ENCODE data around the gene RCE1. TPM values are rescaled to one million over a fixed set of nuclear protein-coding genes. Genes with fewer than 3 reads are reported as not detected.

RCE1 gene
- total and polyA plus RNA-seq, 7 experiments from 2014 or later: 17.2 to 47.1 (median 31.2) TPM

DNA sequence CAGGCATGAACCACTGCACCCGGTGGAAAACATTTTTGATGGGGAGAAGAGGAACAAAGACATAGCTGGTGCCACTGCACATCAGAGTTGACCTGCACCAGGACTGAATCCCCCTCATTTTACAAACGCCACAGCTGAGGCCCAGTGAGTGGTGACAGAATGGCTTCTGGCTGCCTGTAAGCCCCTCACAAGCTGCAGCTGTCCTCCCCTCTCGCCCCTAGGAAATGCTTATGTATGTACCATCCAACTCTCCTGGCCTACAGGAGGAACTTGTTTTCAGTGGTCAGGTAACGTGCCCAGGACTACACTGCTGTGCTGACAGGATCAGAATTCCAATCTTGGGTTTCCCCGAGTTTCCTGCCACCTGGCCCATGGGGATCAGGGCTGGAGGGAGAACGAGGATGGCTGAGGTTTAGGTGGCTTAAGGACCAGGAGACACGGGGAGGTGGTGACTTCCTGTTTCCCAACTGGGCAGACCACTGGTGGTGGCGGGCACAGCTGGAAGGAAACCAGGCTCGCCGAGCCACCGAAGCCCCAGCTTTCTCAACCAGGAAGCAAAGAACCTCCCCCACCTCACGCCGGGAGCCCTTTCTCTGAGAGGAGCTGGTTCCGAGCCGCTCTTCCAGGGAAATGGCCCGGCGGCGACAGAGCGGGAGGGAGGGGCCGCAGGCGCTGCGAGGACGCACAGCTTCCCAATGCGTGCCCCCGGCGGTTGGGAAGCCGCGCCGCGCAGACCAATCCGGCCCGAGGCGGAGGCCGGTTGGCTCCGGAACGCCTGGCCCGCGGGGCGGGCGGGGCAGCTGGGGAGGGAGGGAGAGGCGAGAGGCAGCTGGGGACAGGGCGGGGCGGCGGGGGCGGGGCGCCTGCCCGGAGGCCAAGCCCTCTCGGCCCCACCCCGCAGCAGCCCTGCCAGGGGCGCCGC, 12.6 kb downstream of the RCE1 start:
- Mint-ChIP-seq H3K36me3 (no peaks in the 10 kb centered on the region), H3K9me3 (no peaks in the 10 kb centered on the region), H3K27ac (peak overlapping the region in 6 of 9 donors; percentile 28 to 90 (median 54)), H3K27me3 (no peaks in the 10 kb centered on the region), H3K4me3 (peak overlapping the region; percentile 71 to 89 (median 85)), H3K4me1 (peaks cover 0 to 26% (median 9%) of the 10 kb centered on the region in 7 donors)
- ChIA-PET POLR2A (interaction anchor here (0.9 to 6.5 kb wide), 3 partner anchors 12 to 103 kb away, joined by 3 to 47 read pairs (median 3); partner anchors contain the start of gene RCE1), CTCF (interaction anchor here (0.7 to 1.2 kb wide), 2 partner anchors 12 to 97 kb away, joined by 3 to 4 read pairs; no protein-coding TSS in a partner anchor)
- DNase-seq (peak in 3 of 9 donors; percentile 17 to 91 (median 55)), ATAC-seq (peak; percentile 85)
- Histone ChIP-seq H3K36me3 (ENCODE audit: control insufficient read depth in 2 of 3, insufficient read depth in 3 of 3, low read length in 3 of 3) (no peaks in the 10 kb centered on the region), H3K9me3 (ENCODE audit: control insufficient read depth in 2 of 3, low read length in 3 of 3) (no peaks in the 10 kb centered on the region), H3K27ac (ENCODE audit: low read depth, low read length) (peak overlapping the region; percentile 14), H3K4me3 (ENCODE audit: low read length) (peak overlapping the region; percentile 71), H3K4me1 (ENCODE audit: control insufficient read depth in 2 of 2, insufficient read depth in 2 of 2, low read length in 2 of 2) (peaks cover 0 to 6% of the 10 kb centered on the region in 2 donors), H3K27me3 (ENCODE audit: control insufficient read depth in 2 of 2, insufficient read depth in 2 of 2, low read length in 2 of 2) (no peaks in the 10 kb centered on the region)
- intact Hi-C loops (cut with micrococcal nuclease): loop anchor here (1.0 kb wide), 3 partner anchors 12 to 102 kb away; partner anchors contain the start of genes RCE1 (in 2 of the 2) and PC (in 1 of the 2)

GRCh38 chr11:66856496-66857233, 13.4 kb downstream of the RCE1 start, which contains the start of gene LRFN4:
Gene LRFN4 (plus strand): TSS chr11:66857064. CDS start chr11:66857745, 681 bp downstream.
- intact Hi-C loops (cut with micrococcal nuclease): loop anchor here (1.0 kb wide), 3 partner anchors 12 to 102 kb away; partner anchors contain the start of genes RCE1 (in 2 of the 2) and PC (in 1 of the 2)
- H3K4me1 ChIP-seq (ENCODE audit: control insufficient read depth in 2 of 2, insufficient read depth in 2 of 2, low read length in 2 of 2): peaks cover 0 to 6% of the 10 kb centered on the region in 2 donors
- H3K4me3 Mint-ChIP-seq: peak within 1 kb of the TSS; percentile 71 to 89 (median 86)
- CTCF ChIA-PET: no interaction called here
- H3K36me3 Mint-ChIP-seq: no peaks in the 10 kb centered on the region
- H3K9me3 ChIP-seq (ENCODE audit: control insufficient read depth in 2 of 3, low read length in 3 of 3): no peaks in the 10 kb centered on the region
- H3K36me3 ChIP-seq (ENCODE audit: control insufficient read depth in 2 of 3, insufficient read depth in 3 of 3, low read length in 3 of 3): no peaks in the 10 kb centered on the region
- no peaks in the 10 kb centered on the region for H3K27me3 ChIP-seq (ENCODE audit: control insufficient read depth in 2 of 2, insufficient read depth in 2 of 2, low read length in 2 of 2)
- H3K4me3 ChIP-seq (ENCODE audit: low read length): peak within 1 kb of the TSS; percentile 71
- H3K27ac Mint-ChIP-seq: peak within 1 kb of the TSS in 4 of 9 donors; percentile 28 to 90 (median 36)
- peak; percentile 72 for ATAC-seq
- H3K27ac ChIP-seq (ENCODE audit: low read depth, low read length): peak within 1 kb of the TSS; percentile 14
- POLR2A ChIA-PET: interaction anchor here (0.9 to 6.5 kb wide), 2 partner anchors 13 to 102 kb away, joined by 3 to 47 read pairs; partner anchors contain the start of gene RCE1
- DNase-seq: peak in 7 of 9 donors; percentile 29 to 55 (median 41)
- H3K9me3 Mint-ChIP-seq: no peaks in the 10 kb centered on the region
- no peaks in the 10 kb centered on the region for H3K27me3 Mint-ChIP-seq
- peaks cover 0 to 22% (median 9%) of the 10 kb centered on the region in 7 donors for H3K4me1 Mint-ChIP-seq

DNA sequence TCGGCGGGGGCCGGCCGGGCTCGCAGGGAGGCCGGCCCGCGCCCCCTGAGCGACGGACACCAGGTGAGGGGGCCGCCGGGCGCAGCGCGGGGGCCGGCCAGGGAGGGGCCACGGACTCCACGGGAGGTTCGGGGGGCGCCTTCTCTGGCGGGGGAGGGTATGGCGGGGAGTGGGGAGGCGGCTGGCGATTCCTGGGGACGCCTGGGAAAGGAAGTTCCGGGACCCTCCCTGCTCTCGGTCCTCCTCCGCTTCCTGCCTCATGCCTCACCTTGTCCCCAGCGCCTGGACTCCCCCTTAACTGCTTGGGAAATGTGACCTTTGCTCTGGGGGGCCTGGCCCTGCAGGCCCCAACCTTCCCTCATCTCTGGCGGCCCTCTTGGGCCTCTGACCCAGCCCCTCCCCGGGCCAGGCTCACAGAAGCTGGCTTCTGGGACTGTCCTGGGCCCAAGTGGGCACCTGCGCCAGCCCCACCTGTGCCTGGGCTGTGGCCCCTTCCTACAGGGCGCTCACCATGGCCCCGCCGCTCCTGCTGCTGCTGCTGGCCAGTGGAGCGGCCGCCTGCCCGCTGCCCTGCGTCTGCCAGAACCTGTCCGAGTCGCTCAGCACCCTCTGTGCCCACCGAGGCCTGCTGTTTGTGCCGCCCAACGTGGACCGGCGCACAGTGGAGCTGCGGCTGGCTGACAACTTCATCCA, 14.1 kb downstream of the RCE1 start:
- ATAC-seq: no peak
- peaks cover 0 to 16% (median 6%) of the 10 kb centered on the region in 7 donors for H3K4me1 Mint-ChIP-seq
- H3K9me3 Mint-ChIP-seq: no peaks in the 10 kb centered on the region
- no peaks in the 10 kb centered on the region for H3K36me3 ChIP-seq (ENCODE audit: control insufficient read depth in 2 of 3, insufficient read depth in 3 of 3, low read length in 3 of 3)
- no peaks in the 10 kb centered on the region for H3K36me3 Mint-ChIP-seq
- no peaks in the 10 kb centered on the region for H3K9me3 ChIP-seq (ENCODE audit: control insufficient read depth in 2 of 3, low read length in 3 of 3)
- peak overlapping the region in 1 of 9 donors; percentile 79 for H3K27ac Mint-ChIP-seq
- H3K4me1 ChIP-seq (ENCODE audit: control insufficient read depth in 2 of 2, insufficient read depth in 2 of 2, low read length in 2 of 2): peaks cover 0 to 6% of the 10 kb centered on the region in 2 donors
- H3K27ac ChIP-seq (ENCODE audit: low read depth, low read length): no peak overlapping the region
- H3K4me3 ChIP-seq (ENCODE audit: low read length): no peak overlapping the region
- intact Hi-C loops (cut with micrococcal nuclease): no loop called here
- no peaks in the 10 kb centered on the region for H3K27me3 Mint-ChIP-seq
- POLR2A ChIA-PET: interaction anchor here (6.5 kb wide), 1 partner anchor 13 kb away, joined by 47 read pairs; the partner anchor contains the start of gene RCE1
- H3K4me3 Mint-ChIP-seq: peak overlapping the region; percentile 30 to 84 (median 70)
- DNase-seq: no peak
- H3K27me3 ChIP-seq (ENCODE audit: control insufficient read depth in 2 of 2, insufficient read depth in 2 of 2, low read length in 2 of 2): no peaks in the 10 kb centered on the region
- CTCF ChIA-PET: no interaction called here

DNA sequence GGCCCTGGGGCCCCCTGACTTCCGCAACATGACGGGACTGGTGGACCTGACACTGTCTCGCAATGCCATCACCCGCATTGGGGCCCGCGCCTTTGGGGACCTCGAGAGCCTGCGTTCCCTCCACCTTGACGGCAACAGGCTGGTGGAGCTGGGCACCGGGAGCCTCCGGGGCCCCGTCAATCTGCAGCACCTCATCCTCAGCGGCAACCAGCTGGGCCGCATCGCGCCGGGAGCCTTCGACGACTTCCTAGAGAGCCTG, 14.6 kb downstream of the RCE1 start:
- Histone ChIP-seq H3K4me3 (ENCODE audit: low read length) (no peak overlapping the region), H3K4me1 (ENCODE audit: control insufficient read depth in 2 of 2, insufficient read depth in 2 of 2, low read length in 2 of 2) (peaks cover 0 to 6% of the 10 kb centered on the region in 2 donors), H3K36me3 (ENCODE audit: control insufficient read depth in 2 of 3, insufficient read depth in 3 of 3, low read length in 3 of 3) (no peaks in the 10 kb centered on the region), H3K27ac (ENCODE audit: low read depth, low read length) (no peak overlapping the region), H3K9me3 (ENCODE audit: control insufficient read depth in 2 of 3, low read length in 3 of 3) (no peaks in the 10 kb centered on the region), H3K27me3 (ENCODE audit: control insufficient read depth in 2 of 2, insufficient read depth in 2 of 2, low read length in 2 of 2) (no peaks in the 10 kb centered on the region)
- ATAC-seq: no peak
- peak overlapping the region in 1 of 9 donors; percentile 38 for H3K27ac Mint-ChIP-seq
- H3K9me3 Mint-ChIP-seq: no peaks in the 10 kb centered on the region
- ChIA-PET CTCF (no interaction called here), POLR2A (no interaction called here)
- no peaks in the 10 kb centered on the region for H3K36me3 Mint-ChIP-seq
- peak overlapping the region; percentile 18 to 84 (median 63) for H3K4me3 Mint-ChIP-seq
- no peaks in the 10 kb centered on the region for H3K27me3 Mint-ChIP-seq
- peaks cover 0 to 16% (median 6%) of the 10 kb centered on the region in 7 donors for H3K4me1 Mint-ChIP-seq
- no peak for DNase-seq
- intact Hi-C loops (cut with micrococcal nuclease): no loop called here

DNA sequence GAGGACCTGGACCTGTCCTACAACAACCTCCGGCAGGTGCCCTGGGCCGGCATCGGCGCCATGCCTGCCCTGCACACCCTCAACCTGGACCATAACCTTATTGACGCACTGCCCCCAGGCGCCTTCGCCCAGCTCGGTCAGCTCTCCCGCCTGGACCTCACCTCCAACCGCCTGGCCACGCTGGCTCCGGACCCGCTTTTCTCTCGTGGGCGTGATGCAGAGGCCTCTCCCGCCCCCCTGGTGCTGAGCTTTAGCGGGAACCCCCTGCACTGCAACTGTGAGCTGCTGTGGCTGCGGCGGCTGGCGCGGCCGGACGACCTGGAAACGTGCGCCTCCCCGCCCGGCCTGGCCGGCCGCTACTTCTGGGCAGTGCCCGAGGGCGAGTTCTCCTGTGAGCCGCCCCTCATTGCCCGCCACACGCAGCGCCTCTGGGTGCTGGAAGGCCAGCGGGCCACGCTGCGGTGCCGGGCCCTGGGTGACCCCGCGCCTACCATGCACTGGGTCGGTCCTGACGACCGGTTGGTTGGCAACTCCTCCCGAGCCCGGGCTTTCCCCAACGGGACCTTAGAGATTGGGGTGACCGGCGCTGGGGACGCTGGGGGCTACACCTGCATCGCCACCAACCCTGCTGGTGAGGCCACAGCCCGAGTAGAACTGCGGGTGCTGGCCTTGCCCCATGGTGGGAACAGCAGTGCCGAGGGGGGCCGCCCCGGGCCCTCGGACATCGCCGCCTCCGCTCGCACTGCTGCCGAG, 15.1 kb downstream of the RCE1 start:
- CTCF ChIA-PET: no interaction called here
- Mint-ChIP-seq H3K36me3 (no peaks in the 10 kb centered on the region), H3K9me3 (no peaks in the 10 kb centered on the region), H3K4me1 (peaks cover 0 to 16% (median 6%) of the 10 kb centered on the region in 7 donors), H3K27ac (peak overlapping the region in 1 of 9 donors; percentile 38), H3K27me3 (no peaks in the 10 kb centered on the region), H3K4me3 (peak overlapping the region; percentile 18 to 84 (median 60))
- no peaks in the 10 kb centered on the region for H3K36me3 ChIP-seq (ENCODE audit: control insufficient read depth in 2 of 3, insufficient read depth in 3 of 3, low read length in 3 of 3)
- H3K27ac ChIP-seq (ENCODE audit: low read depth, low read length): no peak overlapping the region
- H3K27me3 ChIP-seq (ENCODE audit: control insufficient read depth in 2 of 2, insufficient read depth in 2 of 2, low read length in 2 of 2): no peaks in the 10 kb centered on the region
- POLR2A ChIA-PET: no interaction called here
- peaks cover 0 to 6% of the 10 kb centered on the region in 2 donors for H3K4me1 ChIP-seq (ENCODE audit: control insufficient read depth in 2 of 2, insufficient read depth in 2 of 2, low read length in 2 of 2)
- no peak for ATAC-seq
- intact Hi-C loops (cut with micrococcal nuclease): no loop called here
- H3K9me3 ChIP-seq (ENCODE audit: control insufficient read depth in 2 of 3, low read length in 3 of 3): no peaks in the 10 kb centered on the region
- H3K4me3 ChIP-seq (ENCODE audit: low read length): no peak overlapping the region
- DNase-seq: no peak
